ELR (cell line): ENCODE data around the gene BAD.

Experiments used
- DNase-seq: peaks from one replicate; pipeline ENCODE4 v3.0.0-alpha.2; 2015; ENCODE audit warnings: low read depth

BAD gene

DNA sequence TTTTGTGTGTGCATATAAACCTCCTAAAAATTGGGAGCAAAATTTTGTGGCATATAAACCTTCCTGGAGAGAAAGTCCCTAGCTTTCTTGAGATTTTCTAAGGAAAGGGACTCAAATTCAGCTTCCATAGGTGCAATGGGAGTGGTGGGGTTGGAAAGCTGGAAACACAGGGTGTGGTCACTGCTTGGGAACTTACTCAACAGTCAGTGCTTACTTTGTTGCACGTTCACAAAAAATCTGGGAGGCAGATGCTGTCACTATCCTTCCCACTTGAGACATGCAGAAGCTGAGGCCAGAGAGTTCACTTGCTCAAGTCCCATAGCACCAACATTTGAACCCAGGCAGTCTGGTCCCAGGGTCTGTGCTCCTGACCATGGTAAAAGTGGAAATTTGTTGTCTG lies 11.8 kb upstream of the BAD start:
- DNase-seq: no peak

DNA sequence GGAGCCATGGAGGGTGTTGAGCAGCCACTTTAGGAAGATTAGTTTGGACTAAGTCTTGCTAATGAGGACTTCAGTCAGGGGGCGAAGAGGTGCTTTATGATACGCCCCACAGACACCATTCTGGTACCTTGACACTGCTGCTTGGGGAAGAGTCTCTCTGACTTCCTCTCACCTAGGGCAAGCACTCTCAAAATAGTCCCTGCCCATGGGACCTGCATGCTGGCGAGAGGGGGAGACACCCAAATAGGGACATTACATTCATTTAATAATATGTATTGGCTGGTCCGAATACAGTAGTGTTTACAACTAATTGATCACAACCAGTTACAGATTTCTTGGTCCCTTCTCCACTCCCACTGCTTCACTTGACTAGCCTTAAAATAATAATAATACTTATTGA lies 11.3 kb upstream of the BAD start:
- no peak for DNase-seq

DNA sequence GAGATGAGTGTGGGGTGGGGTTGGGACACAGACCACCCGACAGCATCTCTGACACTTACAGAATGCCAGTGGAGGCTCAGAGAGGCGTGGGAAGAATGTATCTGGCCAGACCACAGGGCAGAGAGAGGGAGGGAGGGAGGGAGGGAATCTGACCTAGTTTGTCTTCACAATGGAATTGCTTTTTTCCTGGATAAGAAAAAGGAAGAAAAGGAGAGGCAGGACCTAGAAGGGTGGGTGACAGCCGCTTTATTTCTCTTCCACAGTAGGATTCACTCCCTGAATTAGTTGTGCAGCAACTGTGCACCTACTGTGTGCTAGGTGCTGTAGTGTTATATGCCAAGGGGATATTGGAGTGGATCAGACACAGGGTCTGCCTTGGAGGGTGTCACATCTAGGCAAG lies 10.3 kb upstream of the BAD start:
- DNase-seq: no peak

DNA sequence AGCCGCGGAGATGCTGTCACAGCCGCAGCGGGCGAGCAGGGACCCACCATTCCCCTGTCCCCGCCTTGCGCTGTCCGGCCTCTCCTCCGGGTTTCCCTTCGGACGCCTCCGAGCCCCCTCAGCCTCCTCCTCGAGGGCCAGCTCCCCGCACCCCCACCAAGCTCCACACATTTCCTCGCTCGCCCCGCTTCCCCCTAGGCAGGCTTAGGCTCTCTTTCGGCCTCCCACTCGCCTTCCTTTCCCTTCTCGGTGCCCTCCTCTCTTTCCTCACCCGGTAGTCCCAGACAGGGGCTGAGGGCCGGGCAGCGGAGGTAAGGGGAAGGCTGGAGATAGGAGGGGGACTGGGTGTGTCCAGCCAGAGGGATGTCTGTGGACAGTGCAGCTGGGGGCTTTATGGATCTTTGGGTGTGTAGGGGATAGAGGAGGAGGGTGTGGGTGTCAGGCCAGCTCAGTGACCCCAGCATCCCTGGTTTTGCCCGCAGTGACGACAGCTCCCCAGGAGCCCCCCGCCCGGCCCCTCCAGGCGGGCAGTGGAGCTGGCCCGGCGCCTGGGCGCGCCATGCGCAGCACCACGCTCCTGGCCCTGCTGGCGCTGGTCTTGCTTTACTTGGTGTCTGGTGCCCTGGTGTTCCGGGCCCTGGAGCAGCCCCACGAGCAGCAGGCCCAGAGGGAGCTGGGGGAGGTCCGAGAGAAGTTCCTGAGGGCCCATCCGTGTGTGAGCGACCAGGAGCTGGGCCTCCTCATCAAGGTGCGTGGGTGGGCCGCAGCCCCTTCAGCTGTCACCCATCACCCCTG lies 8.2 kb upstream of the BAD start:
- DNase-seq: no peak

DNA sequence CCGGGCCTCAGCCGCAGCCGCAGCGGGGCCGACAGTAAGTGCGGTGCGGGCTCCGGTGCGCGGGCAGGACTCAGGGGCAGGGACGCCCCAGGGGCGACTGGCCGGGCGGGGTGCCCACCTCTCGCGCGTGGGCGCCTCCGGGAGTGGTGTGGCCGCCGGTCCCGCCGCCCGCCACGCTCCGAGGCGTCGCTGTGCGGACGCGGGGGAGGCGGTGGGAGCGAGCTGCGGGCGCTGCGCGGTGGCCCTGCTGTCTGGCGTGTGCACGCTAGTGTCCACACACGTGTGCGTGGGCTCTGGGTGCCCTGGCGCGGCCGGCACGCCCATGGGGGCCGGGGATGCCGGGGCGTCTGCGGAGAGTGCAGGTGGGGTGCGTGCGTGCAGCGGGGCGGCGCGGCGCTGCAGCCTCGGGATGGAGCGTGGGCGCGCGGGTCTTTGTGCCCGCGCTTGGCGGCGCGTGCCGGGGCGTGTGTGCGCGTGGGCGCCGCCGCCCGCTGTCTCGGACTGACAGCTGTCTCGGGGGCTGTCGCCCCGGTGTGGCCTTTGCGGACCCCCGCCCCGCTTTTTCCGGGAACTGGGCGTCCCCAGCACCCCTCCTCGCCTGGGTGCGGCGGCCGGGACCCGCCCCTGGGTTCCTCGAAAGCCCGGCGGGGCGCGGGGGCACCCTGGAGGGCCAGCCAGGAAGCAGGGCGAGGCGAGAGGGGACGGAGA lies 7.4 kb upstream of the BAD start:
- DNase-seq: no peak

DNA sequence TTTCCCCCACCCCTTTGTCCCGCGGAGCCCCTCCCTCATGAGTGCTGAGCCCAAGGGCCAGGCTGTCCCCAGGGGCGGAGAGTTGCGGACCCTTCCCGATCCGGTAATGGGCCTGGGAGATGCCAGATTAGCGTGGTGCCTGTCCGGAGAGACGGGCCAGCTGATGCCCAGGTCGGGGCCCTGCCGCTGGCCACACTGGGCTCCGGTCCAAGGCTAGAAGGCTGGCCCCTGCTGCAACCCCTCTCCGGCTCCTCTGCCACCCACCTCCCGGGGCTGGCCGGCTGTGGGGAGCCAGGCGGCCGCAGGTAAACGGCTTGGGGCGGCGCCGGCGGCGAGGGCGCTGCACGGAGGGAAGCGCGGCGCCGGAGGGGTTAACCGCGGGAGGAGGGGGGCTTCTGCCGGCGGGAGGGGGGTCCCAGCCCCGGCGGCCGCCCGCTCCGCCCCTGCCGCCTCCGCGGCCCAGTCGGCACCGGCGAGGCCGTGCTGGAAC lies 6.8 kb upstream of the BAD start, which contains the start of gene KCNK4:
Gene KCNK4 (plus strand): TSS at position 41 of the 490 bp plus-strand sequence. CDS start 1,717 bp downstream, outside the sequence.
- DNase-seq: no peak

DNA sequence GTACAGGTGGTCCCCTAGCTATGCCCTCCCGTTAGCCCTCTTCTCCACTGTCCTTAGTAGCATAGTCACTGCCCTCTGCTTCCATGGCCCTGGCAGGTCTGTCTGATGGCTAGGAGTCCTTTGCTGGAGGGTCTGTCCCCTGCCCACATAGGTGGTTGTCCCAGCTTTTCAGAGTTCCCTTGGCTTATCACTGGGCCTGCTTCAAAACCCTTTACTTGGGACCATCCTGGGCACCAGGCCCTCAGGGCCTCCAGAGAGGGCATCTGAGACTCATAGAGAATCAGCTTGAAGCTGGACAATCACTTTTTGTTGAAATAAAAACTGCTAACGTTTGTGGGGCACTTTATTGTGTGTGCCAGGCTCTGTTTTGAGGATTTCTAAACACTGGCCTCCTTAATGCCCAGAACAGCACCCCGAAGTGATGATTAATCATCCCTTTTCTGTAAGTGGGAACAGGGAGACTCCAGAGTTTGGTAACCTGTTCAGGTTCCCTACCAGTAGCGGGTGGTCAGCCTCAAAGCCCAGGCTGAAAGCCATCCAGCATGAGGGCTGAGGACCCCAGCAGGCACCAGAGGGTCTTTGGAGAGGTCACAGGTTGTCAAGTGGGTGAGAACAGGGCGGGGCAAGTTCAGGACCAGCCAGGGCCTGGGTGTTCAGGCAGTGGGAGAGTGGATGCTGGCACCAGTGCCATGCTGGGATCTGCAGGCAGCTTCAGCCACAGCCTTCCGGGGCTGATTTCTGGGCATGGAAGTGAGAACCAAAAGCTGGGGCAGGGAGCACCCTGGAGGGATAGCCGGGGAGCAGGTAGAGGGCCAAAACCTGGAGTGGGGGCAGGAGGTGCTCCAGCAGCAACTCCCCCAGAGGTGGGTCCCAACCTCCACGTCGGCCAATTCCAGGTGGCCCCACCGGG lies 6.1 kb upstream of the BAD start:
- DNase-seq: no peak

DNA sequence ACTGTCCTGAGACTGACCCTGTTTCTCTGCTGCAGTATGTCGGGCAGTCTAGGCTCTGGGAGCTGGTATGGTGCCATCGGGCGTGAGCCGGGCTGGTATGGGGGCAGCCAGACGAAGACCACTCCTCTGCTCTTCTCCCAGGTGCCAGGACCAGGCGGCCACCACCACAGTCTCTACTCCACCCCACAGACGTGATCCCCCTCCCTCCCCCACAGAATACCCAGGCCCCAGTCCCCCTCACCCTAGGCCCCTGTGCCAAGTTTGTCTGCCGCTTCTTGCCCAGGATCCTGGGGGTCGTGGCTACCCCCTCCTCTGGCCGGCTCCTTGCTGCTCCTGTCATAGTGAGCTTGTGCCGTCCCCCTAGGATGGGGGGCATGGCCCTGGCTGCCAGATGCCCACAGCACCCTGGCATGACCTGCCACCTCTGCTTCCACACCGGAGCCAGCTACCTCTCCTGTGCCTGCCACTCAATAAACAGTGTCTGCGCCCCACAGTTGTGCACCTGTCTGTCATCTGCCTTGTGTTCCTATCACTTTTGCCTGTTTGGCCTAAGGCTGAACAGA lies 4.6 kb upstream of the BAD start:
- no peak for DNase-seq

DNA sequence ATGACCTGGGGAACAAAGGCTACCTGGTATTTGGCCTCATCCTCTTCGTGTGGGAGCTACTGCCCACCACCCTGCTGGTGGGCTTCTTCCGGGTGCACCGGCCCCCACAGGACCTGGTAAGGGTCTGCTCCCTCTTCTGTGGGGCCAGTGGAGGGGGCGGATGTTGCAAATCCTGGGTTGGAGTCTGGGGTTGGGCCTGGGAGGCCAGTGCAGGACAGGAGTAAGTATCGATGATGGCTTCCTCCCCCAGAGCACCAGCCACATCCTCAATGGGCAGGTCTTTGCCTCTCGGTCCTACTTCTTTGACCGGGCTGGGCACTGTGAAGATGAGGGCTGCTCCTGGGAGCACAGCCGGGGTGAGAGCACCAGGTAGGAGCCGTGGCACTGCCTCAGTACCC lies 3.9 kb upstream of the BAD start:
- DNase-seq: no peak

DNA sequence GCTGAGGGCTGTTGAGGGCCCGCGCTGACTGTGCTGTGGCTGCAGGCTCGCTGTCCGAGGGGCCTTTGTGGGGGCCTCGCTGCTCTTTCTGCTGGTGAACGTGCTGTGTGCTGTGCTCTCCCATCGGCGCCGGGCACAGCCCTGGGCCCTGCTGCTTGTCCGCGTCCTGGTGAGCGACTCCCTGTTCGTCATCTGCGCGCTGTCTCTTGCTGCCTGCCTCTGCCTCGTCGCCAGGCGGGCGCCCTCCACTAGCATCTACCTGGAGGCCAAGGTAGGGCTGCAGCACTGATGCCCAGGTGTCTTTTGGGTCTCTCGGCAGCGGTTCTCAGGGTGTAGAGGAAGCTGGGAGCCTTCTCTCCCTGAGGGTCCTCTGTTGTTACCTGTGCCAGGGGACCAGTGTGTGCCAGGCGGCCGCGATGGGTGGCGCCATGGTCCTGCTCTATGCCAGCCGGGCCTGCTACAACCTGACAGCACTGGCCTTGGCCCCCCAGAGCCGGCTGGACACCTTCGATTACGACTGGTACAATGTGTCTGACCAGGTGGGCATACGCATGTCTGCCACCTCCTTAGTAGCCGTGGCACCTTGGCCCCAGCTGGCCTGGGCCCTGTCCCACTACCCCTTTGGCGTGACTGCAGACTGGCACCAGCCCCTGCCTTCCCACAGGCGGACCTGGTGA lies 3.3 kb upstream of the BAD start:
- no peak for DNase-seq

DNA sequence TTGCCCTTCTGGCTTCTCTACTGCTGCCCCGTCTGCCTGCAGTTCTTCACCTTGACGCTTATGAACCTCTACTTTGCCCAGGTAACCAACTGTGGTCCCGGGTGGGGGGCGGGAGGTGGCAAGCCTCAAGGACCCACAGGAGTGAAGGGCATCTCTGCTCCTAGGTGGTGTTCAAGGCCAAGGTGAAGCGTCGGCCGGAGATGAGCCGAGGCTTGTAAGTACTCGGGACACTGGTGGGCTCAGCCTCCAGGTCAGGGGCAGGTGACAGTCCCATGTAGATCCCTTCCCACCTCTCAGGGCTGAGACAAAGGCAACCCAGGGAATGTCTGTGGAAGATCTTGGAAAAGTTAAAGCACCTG lies 2.3 kb upstream of the BAD start:
- no peak for DNase-seq

DNA sequence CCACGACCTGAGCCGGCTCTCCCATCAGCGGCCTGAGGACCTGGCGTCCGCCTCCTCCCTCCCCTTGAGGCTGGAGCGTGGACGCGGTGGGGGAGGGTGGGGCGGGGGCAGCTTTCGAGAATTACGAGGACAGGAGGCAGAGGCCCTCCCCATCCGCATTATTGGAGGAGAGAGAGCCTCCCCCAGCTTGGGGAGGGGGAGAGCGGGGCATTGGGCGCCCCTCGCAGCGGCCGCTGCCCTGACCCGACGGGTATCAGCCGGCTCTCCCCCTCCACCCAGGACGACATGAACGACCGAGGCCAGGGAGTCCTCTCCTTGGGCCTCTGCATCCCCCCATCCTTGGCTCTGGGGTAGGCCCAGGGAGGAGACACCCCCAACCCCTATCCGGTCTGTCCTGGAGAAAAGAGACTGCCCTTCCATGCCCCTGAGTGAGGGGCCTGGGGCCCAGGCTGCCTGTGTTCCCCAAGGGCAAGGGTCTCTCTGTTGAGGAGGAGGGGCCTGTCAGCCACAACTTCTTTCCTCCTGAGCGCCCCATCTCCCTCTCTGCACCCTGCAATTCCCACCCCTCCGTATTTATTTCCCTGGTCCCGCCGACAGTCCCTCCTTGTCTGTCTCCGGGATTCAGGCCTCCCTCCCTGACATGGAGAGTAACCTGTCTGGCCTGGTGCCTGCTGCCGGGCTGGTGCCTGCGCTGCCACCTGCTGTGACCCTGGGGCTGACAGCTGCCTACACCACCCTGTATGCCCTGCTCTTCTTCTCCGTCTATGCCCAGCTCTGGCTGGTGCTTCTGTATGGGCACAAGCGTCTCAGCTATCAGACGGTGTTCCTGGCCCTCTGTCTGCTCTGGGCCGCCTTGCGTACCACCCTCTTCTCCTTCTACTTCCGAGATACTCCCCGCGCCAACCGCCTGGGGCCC lies 1.7 kb upstream of the BAD start:
- no peak for DNase-seq

DNA sequence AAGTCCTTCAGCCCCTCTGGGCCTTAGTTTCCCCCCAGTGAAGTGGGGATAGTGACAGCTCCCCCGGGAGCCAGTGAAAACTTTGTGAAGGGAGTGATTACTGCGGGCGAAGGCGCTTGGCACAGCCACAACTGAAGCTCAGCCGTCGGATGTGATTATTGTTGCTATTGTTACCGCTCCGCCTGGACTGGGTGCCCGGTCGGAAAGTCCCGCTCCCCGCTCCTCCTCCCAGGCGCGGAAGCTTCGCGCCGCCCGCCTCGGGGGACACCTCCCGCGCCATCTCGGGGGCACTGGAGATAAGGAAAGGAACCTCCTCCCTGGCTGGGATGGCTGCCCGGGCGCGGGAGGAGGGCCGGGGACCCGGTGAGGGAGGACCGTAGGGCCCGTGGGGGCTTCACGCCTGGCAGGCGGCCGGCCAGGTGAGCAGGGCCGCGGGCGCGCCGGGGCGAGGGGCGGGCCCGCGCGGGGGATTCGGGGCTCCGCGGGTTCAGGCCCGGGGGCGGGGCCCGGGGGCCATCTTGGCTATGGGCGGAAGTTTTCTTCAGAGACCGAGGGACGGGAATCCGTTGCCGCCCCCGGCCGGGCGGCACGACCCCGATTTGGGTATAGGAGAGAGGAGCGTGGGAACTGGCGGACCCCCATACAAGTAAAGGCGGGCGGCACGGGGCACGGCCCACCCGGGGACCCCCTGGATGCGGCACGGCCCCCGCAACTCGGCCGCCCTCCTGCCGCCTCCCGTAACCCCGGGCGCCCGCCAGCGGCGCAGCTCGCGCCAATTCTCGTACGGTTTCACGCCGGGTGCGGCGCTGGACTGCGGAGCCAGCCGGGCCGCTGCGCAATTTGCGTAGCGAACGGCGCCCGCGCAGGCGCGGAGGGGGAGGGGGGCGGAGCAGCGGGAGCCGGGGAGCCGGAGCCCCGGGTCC lies 758 bp upstream of the BAD start, which contains the start of gene GPR137:
Gene GPR137 (plus strand): TSS at position 887 of the 923 bp plus-strand sequence. CDS start 677 bp downstream, outside the sequence.
- peak; percentile 80 for DNase-seq

DNA sequence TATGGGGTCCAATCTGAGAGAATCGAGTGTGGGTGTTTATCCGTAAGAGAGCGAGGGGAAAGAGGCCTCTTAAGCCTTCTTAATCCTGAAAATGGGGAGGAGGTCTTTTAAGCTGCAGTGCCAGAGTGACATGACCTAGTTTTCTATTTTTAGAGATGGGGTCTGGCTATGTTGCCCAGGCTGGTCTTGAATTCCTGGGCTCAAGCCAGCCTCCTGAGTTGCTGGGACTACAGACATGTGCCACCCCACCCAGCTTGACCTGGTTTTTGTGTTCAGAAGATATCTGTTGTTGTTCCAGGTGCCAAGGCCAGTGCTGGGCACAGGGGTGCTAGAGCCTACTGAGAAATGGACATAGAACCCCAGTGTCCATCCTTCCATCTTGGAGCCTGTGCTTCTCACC lies 1.4 kb downstream of the BAD start:
- DNase-seq: no peak

DNA sequence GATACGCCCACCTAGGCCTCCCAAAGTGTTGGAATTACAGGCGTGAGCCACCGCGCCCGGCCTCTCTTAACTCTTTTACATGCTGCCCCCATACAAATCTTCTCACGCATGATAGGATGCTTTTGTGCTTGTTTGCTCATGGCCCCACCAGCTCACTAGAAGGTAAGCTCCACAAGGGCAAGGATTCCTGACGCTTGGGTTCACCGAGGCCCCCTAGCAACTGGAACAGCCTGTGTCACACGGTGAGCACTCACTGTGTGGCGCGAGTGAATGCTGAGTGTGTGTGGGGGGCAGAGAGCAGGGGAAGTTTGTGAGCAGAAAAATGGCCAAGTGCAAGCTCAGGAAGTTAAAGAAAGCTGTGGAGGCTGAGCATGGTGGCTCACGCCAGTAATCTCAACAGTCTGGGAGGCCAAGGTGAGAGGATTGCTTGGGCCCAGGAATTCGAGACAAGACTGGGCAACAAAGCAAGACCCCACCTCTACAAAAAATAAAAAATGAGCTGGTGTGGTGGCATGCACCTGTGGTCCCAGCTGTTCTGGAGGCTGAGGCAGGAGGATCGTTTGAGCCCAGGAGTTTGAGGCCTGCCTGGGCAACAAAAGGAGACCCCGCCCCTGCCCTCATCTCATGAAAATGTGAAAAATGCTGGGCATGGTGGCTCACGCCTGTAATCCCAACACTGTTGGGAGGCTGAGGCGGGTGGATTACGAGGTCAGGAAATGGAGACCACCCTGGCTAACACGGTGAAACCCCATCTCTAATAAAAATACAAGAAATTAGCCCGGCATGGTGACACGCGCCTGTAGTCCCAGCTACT lies 2.3 kb downstream of the BAD start:
- no peak for DNase-seq

DNA sequence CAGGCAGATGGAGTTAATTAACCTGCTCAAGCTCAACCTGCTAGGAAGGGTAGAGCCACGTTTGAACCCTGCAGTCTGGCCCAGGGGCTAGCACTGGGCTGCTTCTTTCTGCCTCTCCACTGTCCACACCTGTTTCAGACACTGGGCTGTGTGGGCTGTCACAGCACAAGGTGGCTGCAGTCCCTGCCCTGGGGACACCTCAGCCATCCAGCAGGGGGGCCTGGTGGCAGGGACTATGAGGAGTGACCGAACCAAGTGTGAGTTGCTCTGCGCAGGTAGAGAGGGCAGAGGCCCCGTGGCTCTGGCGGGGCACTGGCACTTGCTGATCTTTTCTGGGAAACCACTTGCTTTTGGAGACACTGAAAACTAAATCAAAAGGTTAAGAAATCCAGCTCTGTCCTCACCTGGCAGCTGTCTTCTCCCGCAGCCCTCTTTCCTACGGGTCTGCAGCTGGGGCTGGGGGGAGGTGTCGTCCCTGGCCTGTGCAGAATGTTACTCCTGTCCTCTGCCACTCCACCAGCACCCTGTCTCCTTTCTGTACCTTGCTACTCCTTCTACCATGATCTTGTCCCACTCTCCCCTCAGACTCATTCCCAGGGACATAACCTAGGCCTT lies 5.8 kb downstream of the BAD start:
- DNase-seq: no peak

DNA sequence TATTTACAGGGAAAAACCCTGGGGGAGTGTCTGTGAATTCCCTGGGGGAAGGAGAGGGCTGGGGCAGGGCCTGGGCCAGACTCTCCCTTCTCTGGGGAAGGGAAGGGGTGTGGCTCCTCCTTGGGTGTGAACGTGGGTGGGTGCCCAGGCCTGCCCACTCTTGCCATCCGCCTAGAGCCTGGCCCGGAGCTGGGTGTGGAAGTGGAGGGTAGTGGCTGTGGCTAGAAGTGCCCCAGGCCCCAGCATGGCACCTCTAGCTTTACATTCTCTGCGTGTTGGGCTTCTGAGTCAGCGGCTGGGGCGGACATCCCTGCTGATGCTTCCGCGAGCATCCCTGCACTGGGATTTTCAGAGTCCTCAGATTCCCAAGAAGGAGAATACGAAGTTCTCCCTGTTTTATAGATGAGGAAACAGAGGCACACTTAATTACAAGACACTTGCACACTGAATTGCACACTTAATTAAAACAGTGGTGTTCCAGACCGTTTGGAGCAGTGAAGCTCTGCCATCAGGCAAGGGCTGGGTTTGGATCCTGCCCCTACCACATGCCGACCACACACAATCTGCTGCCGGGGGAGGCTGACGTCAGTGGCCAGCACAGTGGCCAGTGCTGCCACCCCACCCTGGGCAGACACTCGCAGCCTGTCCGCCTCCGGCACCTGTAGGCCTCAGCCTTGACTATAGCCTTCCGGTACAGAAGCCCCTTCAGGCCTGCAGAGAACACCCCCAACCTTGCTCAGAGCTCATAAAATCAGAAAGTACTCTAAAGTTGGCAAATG lies 7.6 kb downstream of the BAD start:
- DNase-seq: peak; percentile 93
